Erythroblast (primary cell): ENCODE measurements around the gene SMAD6.
"Not testable (repeated sequence)": the region's sequence is repeated elsewhere in the genome, so short reads cannot be mapped to it uniquely, and the experiment has no call there.

Source experiments
- DNase-seq, 2 experiments: peaks; one replicate each; lab custom pipeline; 2025; lab: John Stamatoyannopoulos, UW
- GATA1 ChIP-seq: IDR thresholded peaks from 2 replicates; pipeline ENCODE4 v1.6.1; 2011; ENCODE audit warnings: low read depth, mild to moderate bottlenecking, control low read depth, low read length, moderate library complexity
- POLR2A ChIP-seq: IDR thresholded peaks from 2 replicates; pipeline ENCODE4 v1.6.1; 2011; ENCODE audit warnings: mild to moderate bottlenecking, low read length

Gene SMAD6

DNA sequence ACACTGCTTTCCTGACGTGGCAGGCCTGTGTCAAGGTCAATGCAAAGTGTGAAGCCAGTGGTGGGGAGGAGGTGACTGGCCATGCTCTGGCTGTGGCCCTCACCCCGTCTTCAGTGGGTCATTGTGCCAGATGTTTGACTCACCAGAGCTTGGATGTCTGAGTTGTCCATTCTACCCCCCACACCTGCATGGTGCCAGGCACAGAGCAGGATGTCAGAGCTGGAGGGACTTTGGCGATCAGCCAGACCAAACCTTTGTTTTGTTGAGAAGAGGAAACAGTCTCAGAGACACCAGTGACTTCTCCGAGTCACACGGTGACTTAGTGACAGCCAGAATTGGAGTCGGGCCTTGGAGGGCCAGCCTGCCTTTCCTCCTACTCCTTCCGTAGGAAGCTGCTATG lies 49.5 kb downstream of the SMAD6 start:
- TF ChIP-seq GATA1: no peak
- TF ChIP-seq POLR2A: no peak

DNA sequence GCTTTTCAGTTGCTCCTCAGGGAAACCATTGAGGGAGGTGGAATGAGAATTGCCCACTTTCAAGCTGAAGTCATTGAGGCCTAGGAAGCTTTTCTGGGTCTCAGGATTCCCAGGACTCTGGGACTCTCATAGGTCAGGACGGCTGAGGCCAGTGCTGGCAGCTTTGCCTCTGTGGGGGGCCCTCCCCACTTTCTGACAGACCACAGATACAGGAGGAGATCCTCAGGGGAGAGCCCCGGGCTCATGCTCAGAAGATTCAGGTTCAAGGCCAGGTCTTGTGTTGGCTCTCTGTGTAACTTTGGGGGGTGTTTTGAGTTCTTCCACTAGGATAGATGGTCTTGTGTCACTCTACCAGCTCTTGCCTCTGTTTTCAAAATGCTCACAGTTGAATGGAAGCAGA lies 50.0 kb downstream of the SMAD6 start:
- TF ChIP-seq GATA1 (no peak), POLR2A (no peak)
- no peak for DNase-seq

More for the DNA sequence above, 49.5 kb downstream of the SMAD6 start:
- DNase-seq: no peak

DNA sequence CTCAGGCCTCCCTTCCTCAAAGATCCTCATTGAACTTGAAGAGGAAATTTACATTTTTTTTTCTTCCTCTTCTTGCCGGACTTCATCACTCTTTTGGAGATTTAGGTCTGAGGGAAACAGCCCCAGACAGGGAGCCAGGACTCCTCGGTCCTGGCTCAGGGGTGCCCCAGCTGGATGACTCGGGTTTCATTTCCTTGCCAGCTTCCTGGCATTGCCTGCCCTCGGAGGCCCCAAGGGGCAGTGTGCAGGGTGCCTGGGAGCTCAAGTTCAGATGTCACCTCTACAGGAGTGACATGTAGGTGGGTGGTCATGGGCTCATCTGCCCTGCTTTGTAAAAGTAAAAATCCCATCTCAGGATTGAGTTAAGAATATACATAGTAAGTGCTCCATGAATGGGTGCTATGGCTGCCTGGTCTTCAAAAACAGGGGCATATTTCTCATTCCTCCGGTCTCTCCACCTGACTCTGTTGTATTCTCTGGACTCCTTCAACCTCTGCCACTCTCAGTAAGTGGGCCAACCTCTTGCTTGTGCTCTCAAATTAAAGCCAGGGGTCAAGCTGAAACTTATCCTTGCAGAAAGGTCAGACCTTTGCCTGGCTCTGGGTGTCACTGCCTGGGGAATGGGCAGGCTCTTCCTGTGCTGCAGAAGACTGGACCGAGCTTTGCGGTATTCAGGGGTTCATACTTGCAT lies 51.8 kb downstream of the SMAD6 start:
- DNase-seq: no peak
- TF ChIP-seq POLR2A (no peak), GATA1 (no peak)

DNA sequence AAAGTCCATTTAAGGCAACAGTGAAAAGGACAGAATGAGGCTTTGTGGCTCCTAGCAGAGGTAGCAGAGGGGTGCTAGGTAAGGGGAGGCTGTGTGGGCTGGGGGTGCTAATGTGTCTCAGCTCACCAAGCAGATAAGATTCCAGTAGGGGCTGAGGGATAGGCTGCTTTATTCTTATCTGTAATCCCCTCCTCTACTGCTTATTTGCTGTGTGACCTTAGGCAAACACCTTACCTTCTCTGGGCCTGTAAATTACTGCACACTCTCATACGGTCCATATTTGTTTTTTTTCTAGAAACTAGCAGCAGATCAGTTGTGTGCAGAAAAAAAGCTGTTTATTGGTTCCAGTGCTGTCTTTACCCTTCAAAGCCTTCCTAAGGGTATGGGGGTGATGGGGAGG lies 52.8 kb downstream of the SMAD6 start:
- TF ChIP-seq GATA1 (no peak), POLR2A (no peak)
- DNase-seq: no peak

DNA sequence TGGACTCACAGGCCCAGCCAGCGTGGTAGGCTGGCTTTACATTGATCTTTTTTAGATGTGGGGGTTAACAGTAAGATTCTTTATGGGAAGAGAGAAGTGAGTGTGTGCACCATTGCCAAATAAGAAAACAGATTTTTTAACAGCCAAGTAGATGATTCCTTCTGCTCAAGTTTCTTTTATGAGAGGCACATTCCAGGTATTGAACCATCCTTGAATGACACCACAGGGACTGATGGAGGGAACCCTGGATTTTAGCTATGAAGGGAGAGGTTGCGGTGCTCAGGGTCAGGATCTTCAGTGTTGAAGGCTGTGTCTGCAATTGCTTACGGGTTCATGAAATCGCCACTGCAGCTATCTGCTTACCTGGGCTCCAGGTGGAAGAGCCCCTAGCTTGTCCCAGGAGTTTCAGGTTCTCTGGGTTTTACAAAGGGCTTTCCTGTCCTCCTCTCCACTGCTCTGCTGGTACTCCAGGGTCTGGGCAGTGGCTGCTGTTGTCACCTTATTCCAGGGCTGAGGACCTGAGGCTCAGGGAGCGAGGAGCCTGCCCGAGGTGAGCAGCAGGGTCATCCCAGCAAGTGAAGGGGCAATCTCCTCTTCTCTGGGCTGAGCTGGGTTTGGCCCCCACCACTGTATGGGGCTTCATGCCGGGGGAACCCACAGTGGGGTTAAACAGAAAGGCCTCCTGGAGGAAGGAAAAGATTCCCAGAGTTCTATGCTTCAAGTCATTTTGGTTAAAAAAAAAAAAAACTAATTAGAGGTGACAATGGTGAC lies 53.4 kb downstream of the SMAD6 start:
- DNase-seq: no peak
- no peak for TF ChIP-seq GATA1
- no peak for TF ChIP-seq POLR2A

DNA sequence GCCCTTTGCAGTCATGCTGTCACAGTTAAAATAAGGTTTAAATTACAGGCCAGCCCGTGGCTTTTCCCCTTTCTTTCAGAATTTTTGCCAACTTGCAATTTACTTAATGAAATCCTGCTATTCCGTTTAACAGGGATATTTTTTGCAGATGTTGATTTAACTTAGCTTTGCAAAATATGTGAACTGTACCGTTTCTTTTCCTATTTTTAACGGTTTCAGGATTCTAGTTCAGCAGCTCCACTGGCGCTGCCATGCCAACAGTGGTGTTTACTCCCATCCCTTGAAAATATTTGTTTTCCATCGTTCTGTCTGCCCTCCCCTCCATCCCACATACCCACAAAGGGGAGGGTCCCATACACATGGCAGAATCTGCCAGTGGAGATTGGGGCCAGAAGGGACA lies 54.3 kb downstream of the SMAD6 start:
- no peak for DNase-seq
- TF ChIP-seq GATA1 (no peak), POLR2A (no peak)

DNA sequence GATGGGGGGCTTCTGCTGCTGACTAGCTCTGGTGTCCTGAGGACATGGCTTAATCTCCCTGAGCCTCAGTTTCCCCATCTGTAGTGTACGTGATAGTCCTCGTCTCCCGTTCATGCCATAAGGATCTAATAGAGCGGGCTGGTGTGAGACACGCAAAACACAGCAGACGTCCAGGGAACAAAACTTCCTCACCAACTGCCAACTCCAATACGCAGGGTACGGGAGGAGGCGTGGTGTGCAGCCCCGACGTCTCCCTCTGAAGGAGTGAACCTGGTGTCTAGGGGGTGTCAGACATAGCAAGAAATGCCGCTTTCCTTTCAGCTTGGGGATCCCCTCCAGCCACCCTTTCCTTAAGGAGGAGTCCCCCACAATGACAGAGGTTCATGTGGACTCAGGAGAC lies 55.0 kb downstream of the SMAD6 start:
- no peak for DNase-seq
- TF ChIP-seq GATA1: no peak
- TF ChIP-seq POLR2A: no peak

DNA sequence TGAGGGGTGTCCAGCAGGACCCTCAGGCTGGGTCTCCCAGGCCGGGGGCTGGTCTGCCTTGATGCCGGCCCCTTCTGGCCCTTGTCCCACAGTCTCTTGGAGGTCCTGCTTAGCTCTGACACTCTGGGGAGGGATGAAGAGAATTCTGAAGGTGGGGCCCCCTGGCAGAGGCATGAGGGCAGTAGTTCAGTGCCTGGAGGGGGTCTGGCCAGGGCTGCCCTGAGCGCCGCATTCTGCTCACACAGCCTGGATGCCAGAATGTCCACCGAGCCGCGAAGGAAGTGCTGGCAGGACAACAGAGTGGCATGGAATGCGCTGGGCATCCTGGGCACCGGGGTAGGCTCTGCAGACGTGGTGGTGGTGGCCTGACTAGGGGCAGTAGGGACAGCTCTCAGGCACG lies 55.5 kb downstream of the SMAD6 start:
- DNase-seq: no peak
- TF ChIP-seq POLR2A (no peak), GATA1 (no peak)

DNA sequence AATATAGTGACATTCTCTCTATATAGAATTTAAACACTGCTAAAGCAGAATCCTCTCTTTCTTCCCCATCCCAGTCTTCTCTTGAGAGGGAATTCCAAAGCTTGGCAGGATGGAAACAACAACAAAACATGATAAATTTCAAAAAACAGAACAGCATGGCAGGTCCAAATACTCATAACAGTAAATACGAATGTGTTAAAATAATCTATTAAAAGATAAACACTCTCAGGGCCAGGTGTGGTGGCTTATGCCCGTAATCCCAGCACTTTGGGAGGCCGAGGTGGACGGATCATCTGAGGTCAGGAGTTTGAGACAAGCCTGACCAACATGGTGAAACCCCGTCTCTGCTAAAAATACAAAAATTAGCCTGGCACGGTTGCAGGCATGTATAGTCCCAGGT lies 56.2 kb downstream of the SMAD6 start:
- DNase-seq: not testable (repeated sequence)

DNA sequence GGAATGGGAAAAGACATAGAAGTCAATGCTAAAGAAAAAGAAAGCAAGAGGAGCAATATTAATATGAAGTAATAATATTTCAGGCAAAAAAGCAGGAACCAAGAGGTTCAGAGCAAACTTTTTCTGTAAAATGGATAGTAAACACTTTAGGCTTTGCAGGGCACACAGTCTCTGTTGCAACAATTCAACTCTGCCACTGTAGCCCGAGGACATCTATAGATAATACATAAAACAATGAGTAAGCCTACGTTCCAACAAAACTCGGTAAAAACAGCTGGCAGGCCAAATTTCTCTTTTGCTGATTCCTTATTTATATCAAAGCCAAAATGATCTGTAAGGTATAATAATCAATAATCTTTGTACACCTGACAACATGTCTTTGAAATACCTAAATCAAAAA lies 56.8 kb downstream of the SMAD6 start:
- no peak for DNase-seq
- no peak for TF ChIP-seq GATA1
- no peak for TF ChIP-seq POLR2A

DNA sequence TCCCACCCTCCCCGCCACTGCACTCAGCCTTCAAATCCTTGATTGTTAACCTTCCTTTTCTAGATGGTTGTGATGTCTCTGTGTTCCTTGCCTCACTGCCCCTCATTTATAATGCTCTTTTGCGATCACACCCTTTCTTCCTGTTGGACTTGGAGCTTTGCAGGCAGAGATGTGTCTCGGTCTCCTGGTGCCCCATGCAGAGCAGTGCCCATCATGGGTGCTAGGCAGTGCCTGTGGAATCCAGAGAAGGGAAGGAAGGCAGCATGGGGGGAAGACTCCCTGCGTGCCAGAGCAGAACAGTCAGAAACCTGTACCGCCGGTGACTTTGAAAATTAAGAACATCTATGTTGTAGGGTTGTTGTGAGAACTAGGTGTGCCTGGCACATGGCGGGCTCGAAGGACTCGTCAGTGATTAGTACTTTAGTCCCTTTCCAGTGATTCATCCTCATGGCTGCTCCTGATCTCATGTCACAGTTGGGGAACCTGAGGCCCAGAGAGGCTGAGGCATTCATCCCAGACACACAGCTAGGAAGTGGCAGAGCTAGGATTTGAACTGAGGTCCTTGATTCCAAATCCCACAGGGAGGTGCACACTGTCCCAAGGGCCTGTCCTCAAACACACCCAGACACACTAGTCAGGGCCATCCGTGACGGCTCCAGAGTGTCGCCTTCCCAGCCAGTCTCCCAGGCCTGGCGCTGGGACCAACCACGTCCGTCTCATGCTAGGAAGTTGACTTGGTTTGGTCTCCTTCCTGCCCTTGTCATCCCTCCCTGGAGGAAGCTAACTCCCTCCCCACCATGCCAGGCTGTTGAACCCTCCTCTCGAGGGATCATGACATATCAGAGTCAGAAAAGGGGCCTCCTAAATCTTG lies 58.3 kb downstream of the SMAD6 start:
- TF ChIP-seq POLR2A (no peak), GATA1 (no peak)
- no peak for DNase-seq

DNA sequence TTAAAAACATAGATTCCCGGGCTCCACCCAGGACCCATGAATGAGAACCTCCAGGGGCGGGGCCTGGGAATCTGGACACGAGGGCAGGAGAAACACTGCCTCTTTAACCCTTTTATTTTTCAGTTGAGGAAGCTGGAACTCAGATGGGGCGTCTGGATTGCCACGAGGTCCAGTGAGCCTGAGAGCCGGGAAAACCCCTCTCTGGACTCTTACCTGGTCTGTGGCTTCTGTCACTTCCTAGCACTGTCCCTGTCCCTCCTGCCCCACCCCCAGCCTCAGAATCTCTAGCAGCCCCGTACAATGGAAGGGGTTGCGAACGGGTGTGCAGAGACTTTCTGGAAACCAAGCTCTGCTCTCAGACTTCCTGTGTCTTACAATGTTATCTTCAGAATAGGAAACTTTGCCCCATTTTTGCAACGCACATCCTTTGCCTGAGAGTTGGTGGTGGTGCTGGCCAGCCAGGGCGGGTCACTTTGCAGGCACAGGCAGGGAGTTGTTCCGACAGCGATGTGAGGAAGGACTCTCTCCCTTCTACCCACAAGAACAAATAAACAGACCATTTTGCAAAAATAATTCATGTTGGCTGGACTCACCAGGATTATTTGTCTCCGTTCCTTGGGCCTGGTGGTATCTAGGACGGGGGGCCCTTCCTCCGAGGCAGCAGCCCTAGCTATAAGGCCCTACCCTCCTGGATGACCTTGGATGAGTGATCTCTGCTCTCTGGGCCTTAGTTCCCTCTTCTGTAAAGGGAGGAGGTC lies 59.1 kb downstream of the SMAD6 start:
- TF ChIP-seq GATA1 (no peak), POLR2A (no peak)
- DNase-seq: no peak

DNA sequence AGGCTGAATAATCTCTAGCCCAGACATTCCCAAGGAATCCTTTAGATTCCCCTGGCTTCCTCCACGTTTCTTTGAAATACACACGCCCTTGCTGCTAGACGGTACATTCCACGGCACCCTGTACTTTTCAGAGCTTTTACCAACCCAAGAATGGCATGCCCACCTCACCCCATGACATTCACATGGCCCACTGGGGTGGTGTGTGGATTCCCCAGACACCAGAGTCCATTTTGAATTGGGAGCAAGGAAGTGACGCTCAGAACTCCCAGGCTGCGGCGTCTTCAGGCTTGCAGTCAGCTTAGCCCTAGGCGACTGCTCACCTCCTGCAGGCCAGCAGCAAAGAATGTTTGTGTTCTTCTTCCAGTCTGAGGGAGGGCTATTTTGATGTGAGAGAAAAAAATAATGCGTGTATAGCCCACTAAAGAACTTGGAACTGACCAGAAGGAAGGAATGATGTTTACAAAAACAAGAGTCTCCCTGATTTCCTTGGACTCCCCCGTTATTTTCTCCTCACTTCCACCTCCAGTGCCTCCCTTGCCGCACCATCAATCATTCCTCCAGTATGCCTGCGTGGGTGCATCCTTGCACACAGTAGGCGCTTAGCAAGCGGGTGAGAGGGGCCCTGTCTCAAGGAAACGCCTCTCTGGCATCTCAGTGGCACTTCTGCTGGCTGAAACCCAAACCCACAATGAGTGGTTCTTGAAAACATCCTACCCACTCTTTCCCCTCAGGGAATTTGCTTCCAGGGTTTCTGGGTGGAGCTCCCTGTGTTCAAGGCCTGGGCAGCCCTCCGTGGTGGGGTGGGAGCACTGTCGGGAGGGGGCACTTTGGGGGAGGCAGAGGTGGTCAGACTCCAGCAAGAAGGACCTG lies 59.9 kb downstream of the SMAD6 start:
- TF ChIP-seq GATA1: no peak
- TF ChIP-seq POLR2A: no peak
- no peak for DNase-seq
